OCI-LY7 (cell line): ENCODE data around the gene TRPM3. TPM values are rescaled to one million over a fixed set of nuclear protein-coding genes. Genes with fewer than 3 reads are reported as not detected.

Experiments
- BruUV-seq: library from RNA; stranded (reverse); fragments of 400-500 nt; replicated peaks from 2 replicates; lab custom pipeline; 2021; lab: Mats Ljungman, UMichigan
- CTCF ChIA-PET: fragments of 300-600 bp; sonication (Branson Sonifier 250); formaldehyde crosslinking; loops from one replicate; lab custom pipeline; 2022; ENCODE audit warnings: antibody characterized with exemption; ENCODE audit not compliant: unreplicated experiment; lab: Charles Lee
- POLR2A ChIA-PET: fragments of 300-600 bp; sonication (Branson Sonifier 250); formaldehyde crosslinking; loops from one replicate; lab custom pipeline; 2022; ENCODE audit warnings: antibody characterized with exemption; lab: Charles Lee
- DNase-seq: peaks from one replicate; pipeline ENCODE4 v3.0.0-alpha.2; 2015; ENCODE audit warnings: low spot score
- H2AFZ ChIP-seq: fragments of 200-600 bp; sonication (generic), shearing (Covaris generic); 2 replicates; pipeline ENCODE4 v1.6.1; 2014; ENCODE audit warnings: mild to moderate bottlenecking, antibody characterized with exemption, low read length, moderate library complexity
- H3K27ac ChIP-seq: fragments of 200-600 bp; sonication (generic); 2 replicates; pipeline ENCODE4 v1.5.1; 2014; ENCODE audit warnings: mixed run types, low read depth, mild to moderate bottlenecking, moderate library complexity, low read length, inconsistent platforms; ENCODE audit not compliant: poor library complexity, severe bottlenecking
- H3K36me3 ChIP-seq: fragments of 200-600 bp; sonication (generic); 2 replicates; pipeline ENCODE4 v1.6.1; 2014; ENCODE audit warnings: mild to moderate bottlenecking, antibody characterized with exemption, low read length, moderate library complexity, mixed read lengths; ENCODE audit not compliant: insufficient read depth
- H3K4me1 ChIP-seq: fragments of 200-600 bp; sonication (generic); 2 replicates; pipeline ENCODE4 v1.5.1; 2014; ENCODE audit warnings: mild to moderate bottlenecking, low read length; ENCODE audit not compliant: insufficient read depth, poor library complexity, severe bottlenecking
- H3K4me2 ChIP-seq: fragments of 200-600 bp; sonication (generic); 2 replicates; pipeline ENCODE4 v1.6.1; 2014; ENCODE audit warnings: mild to moderate bottlenecking, low read length
- H3K4me3 ChIP-seq: fragments of 200-600 bp; sonication (generic); 2 replicates; pipeline ENCODE4 v1.5.1; 2014; ENCODE audit warnings: mild to moderate bottlenecking, low read depth, low read length; ENCODE audit not compliant: poor library complexity, severe bottlenecking
- H3K79me2 ChIP-seq: fragments of 200-600 bp; sonication (generic); 2 replicates; pipeline ENCODE4 v1.6.1; 2016; ENCODE audit warnings: low read depth, mild to moderate bottlenecking, low read length, moderate library complexity, mixed read lengths; ENCODE audit not compliant: insufficient read depth
- H3K9me2 ChIP-seq: fragments of 200-600 bp; sonication (generic); 2 replicates; pipeline ENCODE4 v1.6.1; 2016; ENCODE audit warnings: mild to moderate bottlenecking, low read length, mixed read lengths; ENCODE audit not compliant: insufficient read depth
- H3K9me3 ChIP-seq: fragments of 200-600 bp; sonication (generic); 2 replicates; pipeline ENCODE4 v1.6.1; 2014; ENCODE audit warnings: mild to moderate bottlenecking, mixed run types, low read length, mixed read lengths
- H4K20me1 ChIP-seq: fragments of 200-600 bp; sonication (generic); 2 replicates; pipeline ENCODE4 v1.6.1; 2014; ENCODE audit warnings: mild to moderate bottlenecking, antibody characterized with exemption, low read length, moderate library complexity, mixed read lengths; ENCODE audit not compliant: insufficient read depth
- EZH2phosphoT487 ChIP-seq: fragments of 200-600 bp; sonication (generic); IDR thresholded peaks from 2 replicates; pipeline ENCODE4 v1.6.1; 2018; ENCODE audit warnings: low read depth, borderline replicate concordance, mild to moderate bottlenecking, mixed run types, antibody characterized with exemption, low read length, moderate library complexity, mixed read lengths
- intact Hi-C: fragments of 100-400 bp; cut with micrococcal nuclease; formaldehyde crosslinking; loops from one replicate; pipeline ENCODE4 v1.10.0; 2022; ENCODE audit not compliant: unreplicated experiment
- total RNA-seq, 2 experiments: library from RNA; depleted of rRNA in 1 of 2; stranded (reverse); fragments of >200 nt in 1 of 2; shearing (Covaris generic) in 1 of 2; gene quantifications; 2 replicates each; pipeline ENCODE4 v1.2.3, GENCODE V29; 2014 to 2022
- TF ChIP-seq, protein P1 (sequence below): fragments of 200-600 bp; sonication (generic); conservative IDR thresholded peaks from 2 replicates; pipeline ENCODE4 v1.5.1; 2014; ENCODE audit warnings: mild to moderate bottlenecking, antibody characterized with exemption, low read length, moderate library complexity, mixed read lengths

Gene TRPM3
- total RNA-seq, 2 experiments from 2014 or later = not detected

DNA sequence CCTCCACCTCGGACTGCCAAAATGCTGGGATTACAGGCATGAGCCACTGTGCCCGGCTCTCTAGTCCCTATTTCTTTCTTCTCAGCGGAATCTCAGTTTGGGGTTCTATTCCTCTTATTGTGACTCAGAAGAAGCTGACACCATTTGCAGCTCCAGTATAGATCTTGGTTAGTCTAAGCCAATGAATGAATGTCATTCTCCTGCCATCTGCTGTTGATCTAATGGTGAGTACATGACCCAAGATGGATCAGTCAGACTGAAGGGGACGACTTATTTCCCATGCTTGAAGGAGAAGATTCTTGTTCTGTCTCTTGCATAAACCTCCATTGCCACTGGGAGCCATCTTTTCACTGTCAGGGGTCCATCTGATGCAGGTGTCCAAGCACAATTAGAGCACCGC, 630.9 kb downstream of the TRPM3 start:
- ChIA-PET POLR2A (no interaction called here), CTCF (no interaction called here)
- H3K4me2 ChIP-seq = no peak overlapping the region
- H3K4me3 ChIP-seq = no peak overlapping the region
- H3K9me3 ChIP-seq = no peaks in the 10 kb centered on the region
- no peak overlapping the region for H2AFZ ChIP-seq
- no peaks in the 10 kb centered on the region for H3K9me2 ChIP-seq
- H3K27ac ChIP-seq = no peak overlapping the region
- no peaks in the 10 kb centered on the region for H3K79me2 ChIP-seq
- intact Hi-C loops = no loop called here
- no peaks in the 10 kb centered on the region for H3K36me3 ChIP-seq
- no peaks in the 10 kb centered on the region for H4K20me1 ChIP-seq
- H3K4me1 ChIP-seq = no peaks in the 10 kb centered on the region
- TF ChIP-seq, protein P1, sequence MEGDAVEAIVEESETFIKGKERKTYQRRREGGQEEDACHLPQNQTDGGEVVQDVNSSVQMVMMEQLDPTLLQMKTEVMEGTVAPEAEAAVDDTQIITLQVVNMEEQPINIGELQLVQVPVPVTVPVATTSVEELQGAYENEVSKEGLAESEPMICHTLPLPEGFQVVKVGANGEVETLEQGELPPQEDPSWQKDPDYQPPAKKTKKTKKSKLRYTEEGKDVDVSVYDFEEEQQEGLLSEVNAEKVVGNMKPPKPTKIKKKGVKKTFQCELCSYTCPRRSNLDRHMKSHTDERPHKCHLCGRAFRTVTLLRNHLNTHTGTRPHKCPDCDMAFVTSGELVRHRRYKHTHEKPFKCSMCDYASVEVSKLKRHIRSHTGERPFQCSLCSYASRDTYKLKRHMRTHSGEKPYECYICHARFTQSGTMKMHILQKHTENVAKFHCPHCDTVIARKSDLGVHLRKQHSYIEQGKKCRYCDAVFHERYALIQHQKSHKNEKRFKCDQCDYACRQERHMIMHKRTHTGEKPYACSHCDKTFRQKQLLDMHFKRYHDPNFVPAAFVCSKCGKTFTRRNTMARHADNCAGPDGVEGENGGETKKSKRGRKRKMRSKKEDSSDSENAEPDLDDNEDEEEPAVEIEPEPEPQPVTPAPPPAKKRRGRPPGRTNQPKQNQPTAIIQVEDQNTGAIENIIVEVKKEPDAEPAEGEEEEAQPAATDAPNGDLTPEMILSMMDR = no peak
- no peak for TF ChIP-seq EZH2phosphoT487
- no TSS peak for BruUV-seq
- no peak for DNase-seq

DNA sequence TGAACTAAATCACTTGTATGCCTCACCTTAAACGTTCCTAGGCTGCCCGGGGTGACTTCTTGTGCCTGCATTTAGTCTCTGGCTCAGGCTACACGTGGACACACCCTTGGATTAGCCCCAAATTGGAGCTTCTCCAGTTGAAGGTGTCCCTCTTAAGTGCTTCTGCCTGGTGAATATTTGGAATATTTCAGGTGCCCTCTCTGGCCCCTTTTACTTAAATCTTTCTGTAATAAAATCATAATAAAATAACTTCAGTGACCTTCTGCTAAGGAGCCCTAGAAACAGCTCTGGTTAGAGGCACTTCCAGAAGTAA, 632.7 kb downstream of the TRPM3 start:
- Histone ChIP-seq H3K9me2 (no peaks in the 10 kb centered on the region), H3K79me2 (no peaks in the 10 kb centered on the region), H2AFZ (no peak overlapping the region), H3K9me3 (no peaks in the 10 kb centered on the region), H4K20me1 (no peaks in the 10 kb centered on the region), H3K4me1 (no peaks in the 10 kb centered on the region), H3K4me3 (no peak overlapping the region), H3K4me2 (no peak overlapping the region), H3K27ac (no peak overlapping the region), H3K36me3 (no peaks in the 10 kb centered on the region)
- BruUV-seq = no TSS peak
- ChIA-PET POLR2A (interaction anchor here (1.1 kb wide), 1 partner anchor 10 kb away, joined by 3 read pairs; no protein-coding TSS in a partner anchor), CTCF (no interaction called here)
- no peak for TF ChIP-seq EZH2phosphoT487
- TF ChIP-seq, protein P1 = no peak
- no peak for DNase-seq
- intact Hi-C loops = no loop called here

DNA sequence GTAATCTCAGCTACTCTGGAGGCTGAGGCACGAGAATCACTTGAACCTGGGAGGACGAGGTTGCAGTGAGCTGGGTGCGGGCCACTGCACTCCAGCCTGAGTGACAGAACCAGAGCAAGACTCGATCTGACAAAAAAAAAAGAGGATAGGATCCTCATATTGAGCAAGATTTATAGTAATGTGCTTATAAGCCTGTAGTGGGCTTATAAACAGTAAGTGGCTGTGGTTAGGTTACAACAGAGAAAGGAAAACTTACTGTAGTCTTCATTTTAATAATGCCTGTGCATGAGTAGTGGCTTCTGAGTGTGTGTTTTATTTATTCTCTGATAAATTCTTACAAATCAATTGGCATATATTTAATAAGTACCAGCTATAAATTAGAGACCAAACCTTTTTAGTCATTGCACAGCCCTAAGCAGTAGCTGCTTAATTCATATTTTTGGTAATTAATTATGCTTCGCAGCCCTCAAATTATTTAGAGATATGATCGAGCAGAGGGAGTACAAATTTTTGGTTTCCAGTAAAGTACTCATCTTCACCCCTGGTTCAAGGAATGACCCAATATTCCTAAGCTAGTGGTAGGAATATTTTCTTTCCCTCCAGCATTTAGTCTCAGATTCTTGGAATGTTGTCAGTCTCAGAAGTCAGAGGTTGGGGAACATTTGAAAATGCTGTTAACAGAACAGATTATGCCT, 633.2 kb downstream of the TRPM3 start:
- H3K36me3 ChIP-seq = no peaks in the 10 kb centered on the region
- H3K9me3 ChIP-seq = no peaks in the 10 kb centered on the region
- no peak overlapping the region for H3K4me2 ChIP-seq
- ChIA-PET CTCF (no interaction called here), POLR2A (interaction anchor here (1.1 kb wide), 1 partner anchor 10 kb away, joined by 3 read pairs; no protein-coding TSS in a partner anchor)
- no peak for DNase-seq
- H4K20me1 ChIP-seq = no peaks in the 10 kb centered on the region
- H2AFZ ChIP-seq = no peak overlapping the region
- no TSS peak for BruUV-seq
- intact Hi-C loops = no loop called here
- H3K27ac ChIP-seq = no peak overlapping the region
- no peaks in the 10 kb centered on the region for H3K9me2 ChIP-seq
- no peaks in the 10 kb centered on the region for H3K79me2 ChIP-seq
- no peak for TF ChIP-seq EZH2phosphoT487
- TF ChIP-seq, protein P1 = no peak
- no peak overlapping the region for H3K4me3 ChIP-seq
- no peaks in the 10 kb centered on the region for H3K4me1 ChIP-seq
